Smooth muscle cell of the brain vasculature (primary cell): ENCODE data around the gene ATP2B2.

Experiments
- DNase-seq: peaks from one replicate; pipeline ENCODE4 v3.0.0-alpha.2; 2012; ENCODE audit warnings: low read depth, low spot score

The ATP2B2 gene

DNA sequence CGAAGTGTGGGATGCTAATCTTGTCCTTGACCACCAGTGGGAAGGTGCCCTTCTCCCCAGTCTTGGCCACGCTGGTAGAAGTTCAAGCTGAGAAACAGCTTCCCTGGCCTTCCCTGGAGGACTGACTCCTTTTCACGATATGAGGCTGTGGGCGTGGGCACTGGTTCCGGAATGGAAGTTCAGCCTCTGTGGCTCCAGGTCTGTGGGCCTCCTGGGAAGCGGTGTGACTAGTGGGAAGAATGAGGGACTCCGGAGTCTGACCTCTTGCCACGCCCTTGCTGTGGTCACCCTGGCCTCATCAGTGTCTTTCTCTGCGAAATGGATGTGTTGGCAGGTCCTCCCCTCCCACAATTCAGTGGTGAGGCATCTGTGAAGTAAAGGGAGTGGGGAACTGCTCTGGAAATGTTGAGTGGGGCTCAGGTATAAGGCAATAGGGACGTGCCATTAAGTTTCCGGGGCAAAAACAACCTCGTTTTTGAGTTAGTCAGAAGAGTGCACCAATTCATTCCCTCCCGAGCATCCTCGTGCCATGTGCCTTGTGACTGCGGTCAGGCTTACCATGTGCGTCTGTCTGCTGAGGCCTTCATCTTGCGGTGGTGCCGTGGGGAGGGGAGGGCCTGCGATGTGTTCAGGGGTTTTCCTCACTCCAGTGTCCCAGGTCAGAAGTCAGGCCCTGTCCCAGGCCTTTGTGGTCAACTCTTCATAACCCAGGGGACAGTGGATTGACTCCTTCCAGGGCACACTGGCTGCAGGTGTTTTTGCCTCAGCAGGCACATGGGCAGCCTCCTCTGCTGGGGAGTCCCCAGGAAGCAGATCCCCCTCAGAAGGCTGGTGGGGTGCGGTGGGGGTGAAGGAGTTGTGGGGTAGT is 172.7 kb downstream of the ATP2B2 start:
- no peak for DNase-seq

DNA sequence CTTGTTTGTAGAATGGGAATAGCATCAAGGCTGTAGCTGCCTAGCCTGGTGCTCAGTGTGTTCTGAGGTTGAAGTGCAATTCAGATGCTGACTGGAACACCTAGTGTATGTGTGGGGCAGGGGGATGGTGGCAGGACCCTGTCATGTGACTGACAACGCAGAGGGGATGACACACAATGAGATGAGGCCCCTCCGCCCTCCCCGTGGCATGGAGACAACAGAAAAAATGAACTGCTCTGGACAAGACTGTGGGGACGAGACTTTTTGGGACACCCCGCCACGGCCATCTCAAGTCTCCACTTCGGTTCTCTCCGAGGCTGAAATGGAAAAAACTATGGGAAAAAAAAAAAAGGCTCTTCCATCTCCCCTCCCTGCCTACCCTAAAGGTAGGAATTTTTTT is 174.1 kb downstream of the ATP2B2 start:
- no peak for DNase-seq

DNA sequence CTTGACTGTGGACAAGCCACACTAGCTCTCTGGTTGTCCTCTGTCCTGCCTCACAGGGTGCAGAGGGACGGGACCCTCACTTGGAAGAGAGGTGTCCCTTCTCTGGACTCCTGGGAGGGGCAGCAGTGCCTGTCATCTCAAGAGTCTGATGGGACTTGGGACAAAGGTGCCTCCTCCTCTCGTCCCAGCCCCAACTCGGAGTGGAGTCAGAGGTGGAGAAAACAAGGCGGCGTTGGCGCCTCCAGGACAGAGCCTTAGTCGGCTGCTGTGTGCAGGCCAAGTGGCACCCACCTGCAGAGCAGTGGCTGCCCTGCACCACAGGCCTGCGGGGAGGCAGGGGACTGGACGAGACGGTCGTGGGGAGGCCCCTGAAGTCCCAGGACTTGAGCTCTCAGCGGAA is 175.1 kb downstream of the ATP2B2 start:
- DNase-seq: no peak

DNA sequence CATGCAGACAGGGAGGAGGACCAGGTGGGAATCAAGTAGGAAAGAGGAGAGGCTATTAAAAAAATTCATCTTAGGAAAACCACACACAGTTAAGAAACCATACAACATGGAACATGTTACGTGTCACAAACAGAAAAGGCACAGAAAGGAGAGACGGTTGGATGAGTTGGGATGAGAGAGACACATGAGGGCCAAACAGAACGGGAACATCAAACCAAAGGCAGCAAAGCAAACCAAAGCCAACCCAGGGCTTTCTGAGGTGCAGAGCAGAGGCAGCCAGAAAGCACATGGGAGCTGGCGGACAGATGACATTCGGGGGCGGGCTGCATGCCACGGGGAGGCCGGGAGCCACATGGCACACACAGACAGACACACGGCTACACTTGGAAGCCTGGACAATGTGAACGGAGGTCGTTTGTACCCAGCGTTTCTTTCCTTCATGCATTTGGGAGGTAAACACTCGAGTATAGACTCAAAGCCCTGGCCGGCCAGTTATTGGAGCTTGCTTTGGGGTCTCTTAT is 175.8 kb downstream of the ATP2B2 start:
- no peak for DNase-seq

DNA sequence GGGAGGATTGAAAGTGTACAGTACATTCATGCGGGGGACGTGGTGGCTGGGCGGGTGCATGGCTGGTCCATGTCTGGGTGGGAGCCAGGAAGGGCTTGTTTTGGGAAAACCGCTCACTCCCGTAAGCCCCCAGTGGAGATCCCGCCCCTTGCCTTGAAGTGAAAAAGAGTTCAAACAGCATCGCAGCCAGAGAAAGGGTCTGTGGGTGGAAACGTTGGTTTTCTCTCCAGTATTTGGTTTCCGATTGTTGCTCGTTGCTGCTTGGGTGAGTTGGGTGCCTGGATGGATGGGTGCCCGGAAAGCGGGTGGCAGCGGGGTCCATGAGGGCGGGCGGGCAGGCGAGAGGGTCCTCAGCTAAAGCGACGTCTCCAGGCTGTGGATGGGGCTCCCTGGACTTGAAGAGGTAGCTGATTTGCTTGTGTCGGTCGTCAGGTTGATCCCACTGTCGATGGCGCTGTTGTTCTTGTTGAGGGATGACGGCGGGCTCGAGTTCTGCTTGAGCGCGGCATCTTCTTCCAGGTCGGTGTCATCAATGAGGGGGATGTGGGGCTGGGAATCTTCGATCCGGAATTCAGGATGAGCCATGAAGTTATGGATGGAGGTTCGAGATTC is 176.8 kb downstream of the ATP2B2 start:
- DNase-seq: no peak

DNA sequence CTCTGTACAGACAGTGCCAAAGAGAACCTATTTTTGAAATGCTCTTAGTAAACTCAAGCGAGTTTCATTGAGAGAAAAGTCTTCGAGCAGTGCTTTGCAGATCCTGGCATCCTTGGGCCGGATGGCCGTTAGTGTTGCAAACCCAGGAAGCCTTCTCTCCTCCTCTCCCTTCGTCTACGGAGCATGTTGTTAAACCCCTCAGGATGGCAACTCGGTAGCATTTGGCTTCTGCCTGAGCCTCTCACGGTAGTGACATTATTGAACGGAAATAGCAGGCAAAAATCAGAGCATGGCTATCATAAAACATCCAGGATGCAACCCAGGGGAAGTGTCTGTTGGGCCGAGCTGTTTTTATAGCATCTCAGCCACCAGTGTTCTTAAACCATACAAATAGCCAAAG is 177.8 kb downstream of the ATP2B2 start:
- no peak for DNase-seq

DNA sequence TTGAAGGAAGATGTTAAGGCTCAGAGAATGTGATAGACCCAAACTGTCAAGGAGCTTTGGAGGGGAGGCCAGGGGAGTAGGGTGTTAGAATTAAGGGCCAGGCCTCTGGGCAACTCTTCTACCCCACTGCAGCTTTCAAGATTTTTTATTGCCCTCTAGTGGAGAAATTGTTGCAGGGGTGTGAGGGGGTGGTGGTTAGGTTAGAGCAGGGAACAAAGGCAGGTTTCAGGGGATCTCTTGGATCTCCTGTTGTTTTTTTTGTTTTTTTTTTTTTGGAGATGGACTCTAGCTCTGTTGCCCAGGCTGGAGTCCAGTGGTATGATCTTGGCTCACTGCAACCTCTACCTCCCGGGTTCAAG is 183.1 kb downstream of the ATP2B2 start:
- no peak for DNase-seq

DNA sequence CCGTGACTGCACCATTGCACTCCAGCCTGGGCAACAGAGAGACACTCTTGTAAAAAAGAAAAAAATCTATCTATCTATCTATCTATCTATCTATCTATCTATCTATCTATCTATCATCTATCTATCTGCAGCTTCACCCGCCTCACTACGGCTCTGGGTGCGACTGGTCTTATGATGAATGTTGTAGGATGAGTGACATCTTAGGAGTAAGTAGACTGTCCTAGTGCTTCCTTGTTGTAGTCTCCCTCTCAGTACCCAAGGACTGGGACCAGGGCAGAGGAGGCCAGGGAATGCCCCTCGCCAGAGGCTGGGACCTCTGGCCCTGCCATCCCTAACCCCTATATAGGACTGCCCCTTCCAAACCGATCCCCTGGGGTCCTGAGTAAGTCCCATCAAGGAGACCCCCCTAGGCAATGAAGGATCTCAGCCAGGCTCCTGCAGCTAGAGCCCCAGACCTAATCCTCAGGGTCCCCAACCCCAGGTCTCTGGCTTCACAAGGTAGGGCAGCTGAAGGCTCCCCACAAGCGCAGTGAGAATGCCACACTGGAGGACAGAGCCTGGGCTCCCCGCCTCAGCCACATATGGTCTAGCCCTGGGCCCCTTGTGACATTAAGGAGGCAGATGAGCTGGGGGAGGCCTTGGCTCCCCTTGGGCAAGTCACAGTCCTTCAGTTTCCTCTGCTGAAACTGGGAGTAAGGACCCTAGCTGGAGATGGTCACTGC is 183.6 kb downstream of the ATP2B2 start:
- DNase-seq: no peak

DNA sequence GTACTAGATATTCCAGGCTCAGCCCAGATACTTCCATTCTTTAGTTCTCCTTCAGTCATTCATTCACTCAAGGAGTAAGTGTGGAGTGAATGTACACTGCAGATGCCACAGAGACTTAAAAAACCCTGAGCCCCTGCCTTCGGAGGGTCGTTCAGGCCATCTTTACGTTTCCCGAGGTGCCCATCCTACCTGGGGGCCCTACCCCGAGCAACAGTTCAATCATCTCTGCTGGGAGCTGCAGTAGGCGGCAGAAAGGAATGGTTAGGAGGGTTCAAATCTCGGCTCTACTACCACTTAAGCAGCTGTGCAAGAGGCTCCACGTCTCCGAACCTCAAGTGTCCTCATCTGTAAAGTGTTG is 185.1 kb downstream of the ATP2B2 start:
- no peak for DNase-seq

DNA sequence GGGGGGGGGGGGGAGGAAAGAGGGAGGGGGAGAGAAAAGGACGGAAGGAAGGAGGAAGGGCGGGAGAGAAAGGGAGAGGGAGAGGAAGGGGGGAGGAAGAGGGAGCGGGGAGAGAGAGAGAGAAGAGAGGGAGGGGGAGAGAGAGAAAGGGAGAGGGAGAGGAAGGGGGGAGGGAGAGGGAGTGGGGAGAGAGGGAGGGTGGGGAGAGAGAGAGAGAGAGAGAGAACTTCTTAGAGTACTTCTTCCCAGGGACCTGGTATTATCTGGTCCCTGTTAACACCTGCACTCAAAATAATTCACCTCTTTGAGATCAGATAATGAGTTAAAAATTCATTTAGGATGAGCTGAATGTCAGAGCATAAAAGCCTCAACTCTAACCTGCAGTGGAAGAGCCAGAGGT is 185.6 kb downstream of the ATP2B2 start:
- DNase-seq: no peak

DNA sequence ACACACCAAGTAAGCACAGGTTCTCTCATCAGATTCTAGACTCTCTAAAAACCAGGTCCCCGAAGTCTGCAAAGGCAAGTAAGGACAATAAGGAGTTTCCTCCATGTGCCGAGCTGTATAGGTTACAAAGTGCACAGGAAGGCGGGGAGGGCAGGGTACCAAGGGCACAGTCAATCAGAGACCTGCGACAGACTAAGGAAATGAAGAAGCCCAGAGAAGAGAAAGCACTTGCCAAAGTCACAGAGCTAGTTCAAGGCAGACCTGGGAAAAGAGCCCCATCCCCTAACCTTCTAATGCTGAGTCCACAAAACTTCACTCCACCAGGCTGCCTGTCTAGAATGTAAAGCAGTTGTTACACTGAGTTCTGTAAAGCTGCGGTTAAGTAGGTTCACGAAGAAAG is 186.1 kb downstream of the ATP2B2 start:
- DNase-seq: no peak

DNA sequence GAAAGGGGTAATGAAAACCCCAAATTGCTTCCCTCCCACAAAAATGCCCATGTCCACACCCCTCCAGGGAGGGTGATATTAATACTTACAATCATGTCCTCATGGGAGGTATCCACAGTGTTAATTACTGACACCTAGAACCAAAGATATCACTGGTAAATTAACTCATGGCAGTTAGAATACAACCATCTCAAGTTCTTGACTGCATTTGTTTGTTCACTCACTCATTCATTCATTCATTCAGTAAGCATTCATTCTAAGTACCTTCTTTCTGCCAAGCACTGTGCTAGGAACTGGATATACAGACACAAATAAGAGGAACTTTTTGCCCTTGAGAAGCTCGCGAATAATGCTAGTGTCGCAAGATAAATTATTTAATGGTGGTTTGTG is 187.4 kb downstream of the ATP2B2 start:
- no peak for DNase-seq

DNA sequence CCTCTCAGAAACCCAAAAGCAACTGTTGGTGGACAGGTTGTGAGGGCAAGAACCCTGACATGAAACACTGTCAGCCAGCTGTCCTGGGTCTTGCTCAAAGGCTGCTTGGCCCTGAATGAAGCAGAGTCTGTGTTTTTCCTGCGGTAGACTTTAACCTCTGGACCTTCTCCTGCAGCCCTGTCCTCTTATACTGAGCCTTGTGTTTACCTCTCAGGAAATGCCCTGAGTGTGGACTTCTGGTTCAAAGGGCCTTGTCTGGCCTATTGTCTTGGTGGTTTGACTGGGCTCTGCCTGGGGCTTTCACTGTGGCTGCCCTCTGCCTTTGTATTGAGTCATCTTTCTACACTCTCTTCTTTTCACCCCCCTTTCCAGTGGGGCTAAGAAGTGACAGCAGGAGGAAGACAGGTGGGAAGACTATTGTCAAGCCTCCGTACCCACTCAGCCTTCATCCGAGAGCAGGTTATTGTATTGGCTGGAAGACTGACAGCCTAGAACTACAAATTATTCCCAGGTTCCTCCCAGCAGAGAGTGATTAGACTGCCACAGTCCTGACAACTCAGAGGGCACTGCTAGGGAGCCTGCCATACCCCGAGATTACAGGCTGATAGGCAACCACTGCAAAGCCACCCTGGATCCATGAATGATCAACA is 187.9 kb downstream of the ATP2B2 start:
- no peak for DNase-seq

DNA sequence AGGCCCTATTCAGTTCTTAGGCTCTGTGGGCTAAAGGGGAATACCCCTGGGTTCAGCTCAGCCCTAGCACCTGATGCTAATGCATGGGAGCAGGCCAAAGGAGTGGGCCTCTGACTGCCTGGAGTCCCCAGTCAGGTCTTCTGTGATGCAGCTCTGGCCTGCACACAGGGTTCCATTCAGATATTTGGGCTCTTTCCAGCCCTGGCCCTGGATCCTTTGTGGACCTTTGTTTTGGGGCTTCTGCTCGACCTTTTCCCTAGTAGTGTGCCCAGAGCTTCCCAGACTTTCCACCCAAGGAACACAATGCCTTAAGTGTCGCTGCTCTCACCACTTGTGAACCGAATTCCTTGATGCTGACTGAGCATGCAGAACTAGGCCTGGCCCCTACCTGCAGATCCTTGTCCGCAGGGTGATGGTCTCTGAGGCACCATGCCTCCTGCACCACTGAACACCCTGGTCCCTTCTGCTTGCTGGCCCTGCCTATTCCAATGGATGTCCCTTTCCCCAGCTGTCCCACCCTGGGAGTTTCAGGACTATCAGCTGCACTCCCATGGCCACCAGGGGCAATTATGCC is 189.5 kb downstream of the ATP2B2 start:
- DNase-seq: no peak

DNA sequence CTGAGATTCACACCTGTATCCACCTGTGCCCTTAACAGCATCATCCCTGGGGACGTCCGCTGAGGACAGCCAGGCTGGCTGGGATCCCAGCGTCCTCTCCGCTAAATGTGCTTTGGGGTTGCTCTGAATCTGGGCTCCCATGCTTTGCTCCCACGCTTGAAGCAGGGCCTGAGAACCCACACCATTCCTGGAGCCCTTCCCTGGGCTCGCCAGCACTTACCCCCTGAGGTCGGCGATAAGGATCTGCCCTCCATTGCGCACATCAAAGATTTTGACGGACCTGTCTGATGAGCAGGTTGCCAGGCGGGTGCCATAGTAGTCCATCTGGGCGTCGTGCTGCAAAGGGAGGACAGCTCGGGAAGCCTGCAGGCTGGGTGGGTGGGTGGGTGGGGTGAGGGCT is 190.3 kb downstream of the ATP2B2 start:
- no peak for DNase-seq

DNA sequence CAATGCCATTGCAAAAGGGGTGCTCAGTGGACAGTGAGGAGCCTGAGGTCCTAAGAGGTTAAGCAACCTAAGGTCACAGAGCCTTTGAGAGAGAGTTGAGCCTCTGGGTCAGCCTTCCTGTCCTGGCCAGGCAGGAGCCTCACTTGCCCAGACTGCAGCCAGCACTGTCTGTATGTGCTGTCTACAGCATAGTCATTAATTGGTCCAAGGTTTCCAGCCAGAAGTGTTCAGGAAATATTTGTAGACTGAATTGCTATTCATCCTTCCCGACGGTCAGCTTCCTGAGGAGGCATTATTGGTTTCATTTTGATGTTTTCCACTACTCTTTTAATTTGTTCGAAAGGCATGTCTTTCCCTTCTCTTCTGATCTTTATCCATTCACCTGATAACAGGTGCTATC is 192.5 kb downstream of the ATP2B2 start:
- no peak for DNase-seq

DNA sequence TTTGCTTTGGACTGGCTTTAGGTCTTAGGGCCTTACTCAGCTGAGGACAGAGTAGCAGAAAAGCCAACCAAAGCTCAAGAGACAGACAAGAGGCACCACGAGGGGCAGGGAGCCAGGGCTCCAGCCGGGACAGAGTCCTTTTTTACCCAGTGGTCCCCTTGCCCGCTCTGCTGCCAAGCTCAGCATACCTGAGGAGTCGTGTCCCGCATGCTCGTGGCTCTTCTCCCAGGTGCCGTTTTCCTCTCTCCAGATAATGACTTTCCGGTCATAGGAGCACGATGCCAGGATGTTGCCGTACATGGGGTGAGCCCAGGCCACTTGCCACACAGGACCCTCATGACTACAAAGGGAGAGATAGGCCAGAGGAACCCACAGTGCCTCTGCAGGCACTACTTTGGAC is 193.0 kb downstream of the ATP2B2 start:
- DNase-seq: no peak

DNA sequence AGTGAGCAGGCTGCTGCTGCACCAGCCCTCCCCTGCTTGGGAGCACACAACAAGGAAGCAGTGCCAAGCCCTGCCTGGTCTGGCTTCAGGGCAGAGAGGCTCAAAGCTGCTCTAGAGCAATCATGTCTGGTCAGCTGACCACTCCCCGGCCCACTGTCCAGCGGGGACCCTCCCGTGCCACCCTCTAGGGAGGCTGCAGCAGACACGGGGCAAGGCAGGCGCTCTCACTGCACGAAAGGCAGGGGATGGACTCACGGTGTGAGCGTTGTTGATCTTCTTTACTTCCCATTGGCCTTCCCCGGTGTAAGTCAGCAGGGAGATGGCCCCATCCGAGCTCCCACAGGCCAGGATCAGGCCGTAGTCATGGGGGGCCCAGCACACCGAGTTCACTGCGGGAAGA is 193.7 kb downstream of the ATP2B2 start:
- DNase-seq: no peak

DNA sequence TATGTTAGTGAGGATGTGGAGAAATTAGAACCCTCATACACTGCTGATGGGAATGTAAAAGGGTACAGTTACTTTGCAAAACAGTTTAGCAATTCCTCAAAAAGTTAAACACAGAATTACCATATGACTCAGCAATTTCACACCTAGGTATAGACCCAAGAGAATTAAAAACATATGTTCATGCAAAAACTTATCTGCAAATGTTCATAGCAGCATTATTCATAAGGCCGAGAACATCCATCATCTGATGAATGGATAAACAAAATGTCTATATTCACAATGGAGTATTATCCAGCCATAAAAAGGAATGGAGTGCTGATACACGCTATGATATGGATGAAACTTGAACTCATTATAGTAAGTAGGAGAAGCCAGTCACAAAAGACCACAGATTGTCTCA is 194.8 kb downstream of the ATP2B2 start:
- DNase-seq: no peak

DNA sequence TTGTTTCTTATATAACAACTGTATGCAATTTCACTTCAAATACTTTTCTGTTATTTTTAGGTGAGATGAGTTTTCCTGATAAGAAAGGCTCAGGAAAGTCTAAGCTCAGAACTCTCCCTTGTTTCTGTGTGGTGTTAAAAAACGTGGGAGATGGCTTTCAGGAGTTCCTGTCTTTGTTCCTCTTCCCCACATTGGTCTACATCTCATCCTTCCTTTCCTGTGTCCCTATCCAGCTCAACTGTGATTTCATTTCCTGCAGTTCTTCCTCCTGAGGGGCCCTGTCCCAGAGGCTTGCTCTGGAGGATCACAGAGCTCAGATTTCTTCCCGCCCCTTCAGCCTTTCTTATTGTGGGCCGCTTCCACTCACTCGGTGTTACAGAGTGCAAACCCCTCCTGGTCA is 195.7 kb downstream of the ATP2B2 start:
- DNase-seq: no peak

DNA sequence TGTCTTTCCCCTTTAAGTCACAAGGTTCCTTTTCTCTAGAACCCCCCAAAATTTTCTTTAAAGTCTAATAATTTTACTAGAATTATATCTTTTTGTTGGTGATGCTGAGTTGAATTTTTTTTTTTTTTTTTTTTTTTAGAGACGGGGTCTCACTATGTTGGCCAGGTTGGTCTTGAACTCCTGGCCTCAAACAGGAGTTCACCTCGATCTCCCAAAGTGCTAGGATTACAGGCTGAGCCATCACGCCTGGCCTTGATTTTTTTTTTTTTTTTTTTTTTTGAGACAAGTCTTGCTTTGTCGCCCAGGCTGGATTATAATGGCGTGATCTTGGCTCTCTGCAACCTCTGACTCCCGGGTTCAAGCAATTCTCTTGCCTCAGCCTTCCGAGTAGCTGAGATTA is 196.7 kb downstream of the ATP2B2 start:
- no peak for DNase-seq

DNA sequence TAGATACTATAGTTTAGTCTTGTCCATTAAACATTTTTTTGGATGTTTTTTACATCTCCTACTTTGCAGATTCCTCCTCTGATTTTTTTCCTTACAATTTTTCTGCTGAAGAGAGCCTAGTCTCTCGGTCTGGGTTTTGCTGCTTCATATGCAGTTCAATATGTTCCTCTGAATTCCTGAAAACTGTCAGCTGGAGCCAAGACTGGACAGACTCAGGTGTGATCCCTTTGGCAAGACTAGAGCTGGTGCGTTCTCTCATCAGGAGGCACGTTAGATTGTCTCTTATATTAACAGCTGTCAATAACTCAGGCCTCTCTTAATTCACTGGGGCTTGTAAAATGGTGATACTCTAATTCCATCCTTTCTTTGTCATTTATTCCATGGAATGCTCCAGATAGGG is 199.2 kb downstream of the ATP2B2 start:
- DNase-seq: no peak
